ENCODE results near the gene ACOXL. TPM values are rescaled to one million over a fixed set of nuclear protein-coding genes. Genes with fewer than 3 reads are reported as not detected.
A peak's percentile ranks its signal among the peaks of the same experiment; 100 is the strongest.

The ACOXL gene
- polyA plus RNA-seq, 3 donors: 0.35 TPM; not detected in 2

DNA sequence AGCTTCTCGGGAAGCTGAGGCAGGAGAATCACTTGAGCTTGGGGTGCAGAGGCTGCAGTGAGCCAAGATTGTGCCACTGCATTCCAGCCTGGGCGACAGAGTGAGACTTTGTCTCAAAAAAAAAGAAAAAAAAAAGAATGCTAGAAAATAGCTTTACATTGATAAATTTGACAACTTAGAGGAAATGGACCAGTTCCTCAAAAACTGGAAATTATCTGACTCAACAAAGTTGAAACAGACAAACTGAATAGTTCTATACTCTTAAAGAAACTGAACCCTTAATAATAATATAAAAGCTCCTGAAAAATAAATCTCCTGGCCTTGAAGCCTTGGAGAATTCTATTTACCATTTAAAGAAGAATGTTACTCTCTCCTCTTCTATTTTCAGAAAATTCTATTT is 237.3 kb downstream of the ACOXL start:
- intact Hi-C loops (cut with micrococcal nuclease): no loop called here
- H2AFZ ChIP-seq (ENCODE audit: insufficient read depth, low read depth, low read length, poor library complexity, severe bottlenecking): no peak overlapping the region
- H3K27ac ChIP-seq (ENCODE audit: low read depth in 1 of 2, low read length in 2 of 2): no peak overlapping the region
- H3K4me3 ChIP-seq (replicated peaks in 1 of 3; ENCODE audit: low read depth in 2 of 3, low read length in 3 of 3): no peak overlapping the region
- peak in 1 of 3 donors; percentile 24 for DNase-seq
- H4K20me1 ChIP-seq (ENCODE audit: insufficient read depth, low read length): no peaks in the 10 kb centered on the region
- Mint-ChIP-seq H3K4me1 (peaks cover 15% of the 10 kb centered on the region), H3K36me3 (peaks cover 0 to 2% of the 10 kb centered on the region in 2 donors), H3K27me3 (ENCODE audit: low read depth in 3 of 3) (peaks cover 0 to 3% (median 2%) of the 10 kb centered on the region in 3 donors), H3K9me3 (peaks cover 9 to 22% (median 16%) of the 10 kb centered on the region in 7 donors), H3K27ac (peak overlapping the region in 3 of 7 donors; percentile 6 to 60 (median 52)), H3K4me3 (peak overlapping the region in 1 of 2 donors; percentile 35)
- no peak overlapping the region for H3K9ac ChIP-seq (ENCODE audit: insufficient read depth, low read length, poor library complexity, severe bottlenecking)
- H3K36me3 ChIP-seq (replicated peaks in 1 of 2; ENCODE audit: control insufficient read depth in 1 of 2, insufficient read depth in 2 of 2, low read length in 2 of 2): no peaks in the 10 kb centered on the region
- H3K27me3 ChIP-seq (ENCODE audit: control insufficient read depth in 2 of 2, insufficient read depth in 2 of 2, low read length in 2 of 2): no peaks in the 10 kb centered on the region
- WGBS (ENCODE audit: insufficient coverage): no CpG with 5 or more reads among the region's 2 CpGs
- peaks cover 9 to 20% of the 10 kb centered on the region in 2 donors for H3K4me1 ChIP-seq (ENCODE audit: control insufficient read depth in 1 of 2, insufficient read depth in 2 of 2, low read length in 2 of 2)
- peaks cover 8 to 16% of the 10 kb centered on the region in 2 donors for H3K9me3 ChIP-seq (replicated peaks in 1 of 2; ENCODE audit: control insufficient read depth in 1 of 2, insufficient read depth in 1 of 2, low read length in 2 of 2)
- no peak overlapping the region for H3K4me2 ChIP-seq (replicated peaks; ENCODE audit: extremely low read depth, low read length, poor library complexity, severe bottlenecking)
- TF ChIP-seq, protein P1, sequence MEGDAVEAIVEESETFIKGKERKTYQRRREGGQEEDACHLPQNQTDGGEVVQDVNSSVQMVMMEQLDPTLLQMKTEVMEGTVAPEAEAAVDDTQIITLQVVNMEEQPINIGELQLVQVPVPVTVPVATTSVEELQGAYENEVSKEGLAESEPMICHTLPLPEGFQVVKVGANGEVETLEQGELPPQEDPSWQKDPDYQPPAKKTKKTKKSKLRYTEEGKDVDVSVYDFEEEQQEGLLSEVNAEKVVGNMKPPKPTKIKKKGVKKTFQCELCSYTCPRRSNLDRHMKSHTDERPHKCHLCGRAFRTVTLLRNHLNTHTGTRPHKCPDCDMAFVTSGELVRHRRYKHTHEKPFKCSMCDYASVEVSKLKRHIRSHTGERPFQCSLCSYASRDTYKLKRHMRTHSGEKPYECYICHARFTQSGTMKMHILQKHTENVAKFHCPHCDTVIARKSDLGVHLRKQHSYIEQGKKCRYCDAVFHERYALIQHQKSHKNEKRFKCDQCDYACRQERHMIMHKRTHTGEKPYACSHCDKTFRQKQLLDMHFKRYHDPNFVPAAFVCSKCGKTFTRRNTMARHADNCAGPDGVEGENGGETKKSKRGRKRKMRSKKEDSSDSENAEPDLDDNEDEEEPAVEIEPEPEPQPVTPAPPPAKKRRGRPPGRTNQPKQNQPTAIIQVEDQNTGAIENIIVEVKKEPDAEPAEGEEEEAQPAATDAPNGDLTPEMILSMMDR (IDR thresholded peaks at IDR 0.05): no peak
- H3K79me2 ChIP-seq (ENCODE audit: insufficient read depth, low read length): no peaks in the 10 kb centered on the region

DNA sequence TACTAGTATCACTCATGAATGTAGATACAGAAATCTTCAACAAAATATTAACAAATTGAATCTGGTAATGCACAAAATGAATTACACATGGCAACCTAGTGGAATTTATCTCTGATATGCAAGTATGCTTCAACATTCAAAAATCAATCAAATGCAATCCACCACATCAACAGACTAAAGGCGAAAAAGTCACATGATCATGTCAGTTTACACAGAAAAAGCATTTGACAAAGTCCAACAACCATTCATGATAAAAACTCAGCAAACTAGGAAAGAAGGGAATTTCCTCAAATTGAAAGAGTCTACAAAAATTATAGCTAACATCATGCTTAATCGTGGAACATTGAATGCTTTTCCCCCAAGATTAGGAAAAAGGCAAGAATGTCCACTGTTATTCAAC is 237.8 kb downstream of the ACOXL start:
- DNase-seq: no peak
- H3K4me1 Mint-ChIP-seq: peaks cover 15% of the 10 kb centered on the region
- Histone ChIP-seq H3K27me3 (ENCODE audit: control insufficient read depth in 2 of 2, insufficient read depth in 2 of 2, low read length in 2 of 2) (no peaks in the 10 kb centered on the region), H3K36me3 (replicated peaks in 1 of 2; ENCODE audit: control insufficient read depth in 1 of 2, insufficient read depth in 2 of 2, low read length in 2 of 2) (no peaks in the 10 kb centered on the region), H4K20me1 (ENCODE audit: insufficient read depth, low read length) (no peaks in the 10 kb centered on the region), H3K9me3 (replicated peaks in 1 of 2; ENCODE audit: control insufficient read depth in 1 of 2, insufficient read depth in 1 of 2, low read length in 2 of 2) (peaks cover 8 to 16% of the 10 kb centered on the region in 2 donors), H3K4me1 (ENCODE audit: control insufficient read depth in 1 of 2, insufficient read depth in 2 of 2, low read length in 2 of 2) (peaks cover 9 to 20% of the 10 kb centered on the region in 2 donors), H3K79me2 (ENCODE audit: insufficient read depth, low read length) (no peaks in the 10 kb centered on the region), H3K27ac (ENCODE audit: low read depth in 1 of 2, low read length in 2 of 2) (no peak overlapping the region), H2AFZ (ENCODE audit: insufficient read depth, low read depth, low read length, poor library complexity, severe bottlenecking) (no peak overlapping the region), H3K9ac (ENCODE audit: insufficient read depth, low read length, poor library complexity, severe bottlenecking) (no peak overlapping the region), H3K4me2 (replicated peaks; ENCODE audit: extremely low read depth, low read length, poor library complexity, severe bottlenecking) (no peak overlapping the region), H3K4me3 (replicated peaks in 1 of 3; ENCODE audit: low read depth in 2 of 3, low read length in 3 of 3) (no peak overlapping the region)
- H3K4me3 Mint-ChIP-seq: no peak overlapping the region
- H3K27ac Mint-ChIP-seq: no peak overlapping the region
- H3K27me3 Mint-ChIP-seq (ENCODE audit: low read depth in 3 of 3): peaks cover 0 to 3% (median 2%) of the 10 kb centered on the region in 3 donors
- intact Hi-C loops (cut with micrococcal nuclease): no loop called here
- TF ChIP-seq, protein P1 (IDR thresholded peaks at IDR 0.05): no peak
- peaks cover 0 to 2% of the 10 kb centered on the region in 2 donors for H3K36me3 Mint-ChIP-seq
- no CpG with 5 or more reads among the region's 2 CpGs for WGBS (ENCODE audit: insufficient coverage)
- peaks cover 9 to 22% (median 16%) of the 10 kb centered on the region in 7 donors for H3K9me3 Mint-ChIP-seq
